ENCODE measurements around the gene CNNM1. TPM values are rescaled to one million over a fixed set of nuclear protein-coding genes. Genes with fewer than 3 reads are reported as not detected.

CNNM1 gene
- total RNA-seq, 1 experiment from 2014 or later, result 0.90 TPM

DNA sequence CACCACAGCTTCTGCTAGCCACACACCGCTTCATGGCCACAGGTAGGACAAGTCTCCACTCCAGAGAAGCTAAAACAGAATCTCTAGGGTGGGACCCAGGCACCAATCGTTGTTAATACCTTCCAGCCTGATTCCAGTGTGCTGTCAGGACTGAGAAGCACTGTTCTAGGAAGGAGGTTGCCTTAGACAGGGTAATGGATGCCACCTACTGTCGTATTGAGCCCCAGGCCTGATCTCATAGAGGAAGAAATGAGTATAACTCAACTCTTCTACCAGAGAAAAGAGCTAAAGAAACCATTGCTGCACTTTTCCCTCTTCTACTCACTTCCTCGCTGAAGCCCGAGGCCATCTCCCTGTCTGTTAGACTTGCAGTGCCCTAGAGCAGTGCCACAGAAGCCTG is 31.8 kb downstream of the CNNM1 start:
- CTCF ChIA-PET, result no interaction called here
- Mint-ChIP-seq H3K9me3 (no peaks in the 10 kb centered on the region), H3K4me1 (peaks cover 23% of the 10 kb centered on the region), H3K36me3 (no peaks in the 10 kb centered on the region), H3K4me3 (no peak overlapping the region), H3K27me3 (ENCODE audit: low read depth) (peaks cover 16% of the 10 kb centered on the region), H3K27ac (no peak overlapping the region)
- no peak for TF ChIP-seq USF2 (CRISPR knock-in tag; IDR thresholded peaks at IDR 0.05)
- no peak for TF ChIP-seq ZNF121 (CRISPR knock-in tag; IDR thresholded peaks at IDR 0.05)
- TF ChIP-seq, protein P1, sequence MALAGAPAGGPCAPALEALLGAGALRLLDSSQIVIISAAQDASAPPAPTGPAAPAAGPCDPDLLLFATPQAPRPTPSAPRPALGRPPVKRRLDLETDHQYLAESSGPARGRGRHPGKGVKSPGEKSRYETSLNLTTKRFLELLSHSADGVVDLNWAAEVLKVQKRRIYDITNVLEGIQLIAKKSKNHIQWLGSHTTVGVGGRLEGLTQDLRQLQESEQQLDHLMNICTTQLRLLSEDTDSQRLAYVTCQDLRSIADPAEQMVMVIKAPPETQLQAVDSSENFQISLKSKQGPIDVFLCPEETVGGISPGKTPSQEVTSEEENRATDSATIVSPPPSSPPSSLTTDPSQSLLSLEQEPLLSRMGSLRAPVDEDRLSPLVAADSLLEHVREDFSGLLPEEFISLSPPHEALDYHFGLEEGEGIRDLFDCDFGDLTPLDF (CRISPR knock-in tag; IDR thresholded peaks at IDR 0.05), result no peak
- TF ChIP-seq ATF3 (CRISPR knock-in tag; conservative IDR thresholded peaks at IDR 0.05), result no peak
- no peak for DNase-seq (ENCODE audit: low spot score)
- no peak for ATAC-seq
- POLR2A ChIA-PET, result interaction anchor here (0.6 kb wide), 1 partner anchor 413 kb away, joined by 3 read pairs; no protein-coding TSS in a partner anchor

GRCh38 chr10:99364125-99364524 is 35.0 kb downstream of the CNNM1 start:
- H3K27ac Mint-ChIP-seq, result no peak overlapping the region
- H3K9me3 Mint-ChIP-seq, result no peaks in the 10 kb centered on the region
- peaks cover 6% of the 10 kb centered on the region for H3K27me3 Mint-ChIP-seq (ENCODE audit: low read depth)
- H3K4me3 Mint-ChIP-seq, result no peak overlapping the region
- no peak for DNase-seq (ENCODE audit: low spot score)
- no peaks in the 10 kb centered on the region for H3K36me3 Mint-ChIP-seq
- no peak for ATAC-seq
- no peak for TF ChIP-seq SMAD4 (CRISPR knock-in tag; IDR thresholded peaks at IDR 0.05)
- TF ChIP-seq NFE2L1 (CRISPR knock-in tag; IDR thresholded peaks at IDR 0.05), result no peak
- POLR2A ChIA-PET, result interaction anchor here (0.6 kb wide), 1 partner anchor 19 kb away, joined by 3 read pairs; no protein-coding TSS in a partner anchor
- CTCF ChIA-PET, result no interaction called here
- peaks cover 3% of the 10 kb centered on the region; the same call in 1 of the 2 replicates for H3K4me1 Mint-ChIP-seq

- Mint-ChIP-seq H3K4me1 (peaks cover 2% of the 10 kb centered on the region), H3K4me3 (no peak overlapping the region), H3K36me3 (no peaks in the 10 kb centered on the region), H3K9me3 (no peaks in the 10 kb centered on the region), H3K27ac (no peak overlapping the region), H3K27me3 (ENCODE audit: low read depth) (peaks cover 6% of the 10 kb centered on the region)
- ChIA-PET CTCF (no interaction called here), POLR2A (no interaction called here)
- TF ChIP-seq, protein P2, sequence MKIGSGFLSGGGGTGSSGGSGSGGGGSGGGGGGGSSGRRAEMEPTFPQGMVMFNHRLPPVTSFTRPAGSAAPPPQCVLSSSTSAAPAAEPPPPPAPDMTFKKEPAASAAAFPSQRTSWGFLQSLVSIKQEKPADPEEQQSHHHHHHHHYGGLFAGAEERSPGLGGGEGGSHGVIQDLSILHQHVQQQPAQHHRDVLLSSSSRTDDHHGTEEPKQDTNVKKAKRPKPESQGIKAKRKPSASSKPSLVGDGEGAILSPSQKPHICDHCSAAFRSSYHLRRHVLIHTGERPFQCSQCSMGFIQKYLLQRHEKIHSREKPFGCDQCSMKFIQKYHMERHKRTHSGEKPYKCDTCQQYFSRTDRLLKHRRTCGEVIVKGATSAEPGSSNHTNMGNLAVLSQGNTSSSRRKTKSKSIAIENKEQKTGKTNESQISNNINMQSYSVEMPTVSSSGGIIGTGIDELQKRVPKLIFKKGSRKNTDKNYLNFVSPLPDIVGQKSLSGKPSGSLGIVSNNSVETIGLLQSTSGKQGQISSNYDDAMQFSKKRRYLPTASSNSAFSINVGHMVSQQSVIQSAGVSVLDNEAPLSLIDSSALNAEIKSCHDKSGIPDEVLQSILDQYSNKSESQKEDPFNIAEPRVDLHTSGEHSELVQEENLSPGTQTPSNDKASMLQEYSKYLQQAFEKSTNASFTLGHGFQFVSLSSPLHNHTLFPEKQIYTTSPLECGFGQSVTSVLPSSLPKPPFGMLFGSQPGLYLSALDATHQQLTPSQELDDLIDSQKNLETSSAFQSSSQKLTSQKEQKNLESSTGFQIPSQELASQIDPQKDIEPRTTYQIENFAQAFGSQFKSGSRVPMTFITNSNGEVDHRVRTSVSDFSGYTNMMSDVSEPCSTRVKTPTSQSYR (CRISPR knock-in tag; IDR thresholded peaks at IDR 0.05), result no peak
- no peak for TF ChIP-seq RORB (CRISPR knock-in tag; IDR thresholded peaks at IDR 0.05)
- no peak for TF ChIP-seq ZNF396 (CRISPR knock-in tag; IDR thresholded peaks at IDR 0.05; ENCODE audit: borderline replicate concordance)
- TF ChIP-seq SMAD4 (CRISPR knock-in tag; IDR thresholded peaks at IDR 0.05), result no peak
- no peak for TF ChIP-seq ZNF317 (CRISPR knock-in tag; IDR thresholded peaks at IDR 0.05; ENCODE audit: borderline replicate concordance, low read depth)
- TF ChIP-seq CTCF (IDR thresholded peaks at IDR 0.05), result no peak
- no peak for TF ChIP-seq ZNF671 (CRISPR knock-in tag; IDR thresholded peaks at IDR 0.05)
- TF ChIP-seq GTF2I (CRISPR knock-in tag; conservative IDR thresholded peaks at IDR 0.05), result no peak
- TF ChIP-seq MXD4 (CRISPR knock-in tag; IDR thresholded peaks at IDR 0.05; ENCODE audit: borderline replicate concordance), result no peak
- no peak for TF ChIP-seq MYBL2 (CRISPR knock-in tag; IDR thresholded peaks at IDR 0.05)
- TF ChIP-seq IRF1 (CRISPR knock-in tag; IDR thresholded peaks at IDR 0.05), result no peak
- TF ChIP-seq, protein P3, sequence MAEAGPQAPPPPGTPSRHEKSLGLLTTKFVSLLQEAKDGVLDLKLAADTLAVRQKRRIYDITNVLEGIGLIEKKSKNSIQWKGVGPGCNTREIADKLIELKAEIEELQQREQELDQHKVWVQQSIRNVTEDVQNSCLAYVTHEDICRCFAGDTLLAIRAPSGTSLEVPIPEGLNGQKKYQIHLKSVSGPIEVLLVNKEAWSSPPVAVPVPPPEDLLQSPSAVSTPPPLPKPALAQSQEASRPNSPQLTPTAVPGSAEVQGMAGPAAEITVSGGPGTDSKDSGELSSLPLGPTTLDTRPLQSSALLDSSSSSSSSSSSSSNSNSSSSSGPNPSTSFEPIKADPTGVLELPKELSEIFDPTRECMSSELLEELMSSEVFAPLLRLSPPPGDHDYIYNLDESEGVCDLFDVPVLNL (CRISPR knock-in tag; IDR thresholded peaks at IDR 0.05; ENCODE audit: borderline replicate concordance, low read depth), result no peak
- no peak for TF ChIP-seq FOXP4 (CRISPR knock-in tag; IDR thresholded peaks at IDR 0.05)
- TF ChIP-seq USF2 (CRISPR knock-in tag; IDR thresholded peaks at IDR 0.05), result no peak
- TF ChIP-seq, protein P1 (CRISPR knock-in tag; IDR thresholded peaks at IDR 0.05), result no peak
- no peak for DNase-seq (ENCODE audit: low spot score)
- no peak for ATAC-seq
Measured at GRCh38 chr10:99365311-99365710, 36.2 kb downstream of the CNNM1 start.
